Stomach (tissue), 9 donors: ENCODE results near the gene USP47. TPM values are rescaled to one million over a fixed set of nuclear protein-coding genes. Genes with fewer than 3 reads are reported as not detected.

Experiments
- DNase-seq, 2 donors: peaks; one replicate each; pipeline versions ENCODE4 v3.0.0 to v3.0.0-alpha.2; 2013 to 2019
- H3K27ac ChIP-seq, 5 donors: fragments of 200-600 bp in 4 of 5; sonication (generic) in 4 of 5; one replicate each; pipeline ENCODE4 v1.5.1; 2013 to 2019; ENCODE audit warnings: mild to moderate bottlenecking in 1 of 5, moderate library complexity in 1 of 5
- H3K27me3 ChIP-seq, 3 donors: fragments of 200-600 bp; sonication (generic); one replicate each; pipeline ENCODE4 v1.5.1; 2017 to 2019; ENCODE audit warnings: mixed run types in 1 of 3
- H3K36me3 ChIP-seq, 4 donors: fragments of 200-600 bp; sonication (generic); 1 replicate in 3 of 4; 2 replicates in 1 of 4; pipeline ENCODE4 v1.5.1; 2016 to 2019
- H3K4me1 ChIP-seq, 4 donors: fragments of 200-600 bp; sonication (generic); one replicate each; pipeline ENCODE4 v1.5.1; 2016 to 2019
- H3K4me3 ChIP-seq, 4 donors: fragments of 200-600 bp; sonication (generic) in 3 of 4; one replicate each; pipeline ENCODE4 v1.5.1; 2016 to 2019; ENCODE audit warnings: mild to moderate bottlenecking in 1 of 4
- H3K9me3 ChIP-seq, 4 donors: fragments of 200-600 bp; sonication (generic); one replicate each; pipeline ENCODE4 v1.5.1; 2016 to 2019
- CTCF ChIP-seq, 7 experiments: fragments of 450-650 bp in 4 of 7; fragments of 200-600 bp in 3 of 7; sonication (generic) in 3 of 7; IDR thresholded peaks; one replicate each; pipeline ENCODE4 v1.5.1; 2016 to 2019; ENCODE audit warnings: antibody characterized with exemption in 7 of 7, control low read depth in 2 of 7, mild to moderate bottlenecking in 1 of 7
- EP300 ChIP-seq: sonication (generic); formaldehyde crosslinking; IDR thresholded peaks from one replicate; pipeline ENCODE4 v1.6.1; 2017; ENCODE audit warnings: antibody characterized with exemption
- POLR2A ChIP-seq, 4 donors: fragments of 450-650 bp; IDR thresholded peaks; one replicate each; pipeline ENCODE4 v1.6.1; 2016; ENCODE audit warnings: antibody characterized with exemption in 4 of 4, control low read depth in 2 of 4, mild to moderate bottlenecking in 1 of 4, moderate library complexity in 1 of 4
- POLR2AphosphoS5 ChIP-seq, 3 donors: sonication (generic); formaldehyde crosslinking; IDR thresholded peaks; one replicate each; pipeline ENCODE4 v1.6.1; 2016; ENCODE audit warnings: antibody characterized with exemption in 3 of 3
- WGBS, 5 donors: extraction: QIAGEN DNeasy Blood & Tissue Kit in 3 of 5; methylation state at CpG; one replicate each; pipeline versions ENCODE4 v1.1.5 to v1.1.7; 2013 to 2018; 5-methylcytosine and 5-hydroxymethylcytosine counted together
- intact Hi-C: fragments of 100-400 bp; cut with DNase I; formaldehyde crosslinking; loops from one replicate; pipeline ENCODE4 v1.15.1; 2023; ENCODE audit warnings: low total_unique reads
- polyA plus RNA-seq, 3 donors: library from polyadenylated mRNA; stranded (reverse); fragments of 200-250 nt; gene quantifications; one replicate each; pipeline ENCODE4 v1.2.3, GENCODE V29; 2013
- total RNA-seq, 5 donors: library from RNA; depleted of rRNA; stranded (reverse); fragments of >200 nt; gene quantifications; one replicate each; pipeline versions ENCODE4 v1.1.0 to v1.2.3, GENCODE V29; 2014 to 2016
- donor health status: healthy with polysubstance abuse.
- donor health status: Bipolar disorder and iron deficiency.
- donor health status: healthy.

USP47 gene
- total and polyA plus RNA-seq, 8 donors = 14.6 to 200 (median 48.8) TPM

DNA sequence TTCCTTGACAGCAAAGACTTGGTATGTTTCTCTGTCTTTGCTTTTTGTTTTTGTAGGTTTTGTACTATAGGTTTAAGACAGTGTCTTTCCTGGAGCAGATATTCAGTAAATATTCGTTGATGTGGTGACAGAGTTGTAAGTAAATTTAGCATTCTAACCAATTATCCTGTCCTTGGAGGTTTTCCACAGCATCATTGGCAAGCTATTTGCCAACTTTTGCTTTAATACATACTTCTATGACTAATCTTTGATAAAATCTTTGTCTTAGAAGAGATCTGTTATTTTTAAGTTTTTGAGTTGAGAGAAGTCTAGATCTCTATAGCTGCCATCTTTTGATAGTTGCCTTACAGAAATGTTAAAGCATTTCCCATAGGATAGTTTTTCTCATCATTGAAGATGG lies 3.8 kb downstream of the USP47 start:
- H3K27ac ChIP-seq = peak overlapping the region in 4 of 5 donors; percentile 95 to 99 (median 98)
- H3K4me1 ChIP-seq = peaks cover 42 to 82% (median 72%) of the 10 kb centered on the region in 4 donors
- no peaks in the 10 kb centered on the region for H3K36me3 ChIP-seq
- 15 to 27% (median 21%) methylated on average over 1 of the region's 1 CpG for WGBS, 5 donors
- no peaks in the 10 kb centered on the region for H3K27me3 ChIP-seq
- no peak for DNase-seq
- peak overlapping the region in 1 of 4 donors; percentile 66 for H3K4me3 ChIP-seq
- intact Hi-C loops = no loop called here
- TF ChIP-seq EP300 (no peak), POLR2AphosphoS5 (IDR thresholded peaks at IDR 0.05) (no peak), POLR2A (IDR thresholded peaks at IDR 0.05) (no peak), CTCF (IDR thresholded peaks at IDR 0.05) (no peak)
- H3K9me3 ChIP-seq = no peaks in the 10 kb centered on the region

GRCh38 chr11:11847082-11847481 lies 5.3 kb downstream of the USP47 start:
- Histone ChIP-seq H3K27ac (peak overlapping the region in 1 of 5 donors; percentile 39), H3K9me3 (no peaks in the 10 kb centered on the region), H3K36me3 (no peaks in the 10 kb centered on the region), H3K4me3 (no peak overlapping the region), H3K4me1 (peaks cover 42 to 91% (median 82%) of the 10 kb centered on the region in 4 donors), H3K27me3 (no peaks in the 10 kb centered on the region)
- 64 to 78% (median 70%) methylated on average over 2 of the region's 2 CpGs for WGBS, 5 donors
- no peak for DNase-seq
- no peak for TF ChIP-seq CTCF (IDR thresholded peaks at IDR 0.05)
- no peak for TF ChIP-seq POLR2AphosphoS5 (IDR thresholded peaks at IDR 0.05)
- TF ChIP-seq EP300 = no peak
- no peak for TF ChIP-seq POLR2A (IDR thresholded peaks at IDR 0.05)
- intact Hi-C loops = no loop called here

- TF ChIP-seq POLR2AphosphoS5 (IDR thresholded peaks at IDR 0.05) (peak in 1 of 3 donors; percentile 27), CTCF (IDR thresholded peaks at IDR 0.05) (peak in 5 of 7 experiments; percentile 35 to 68 (median 41)), POLR2A (IDR thresholded peaks at IDR 0.05) (no peak), EP300 (no peak)
- Histone ChIP-seq H3K36me3 (no peaks in the 10 kb centered on the region), H3K27ac (peak overlapping the region in 1 of 5 donors; percentile 58), H3K4me3 (no peak overlapping the region), H3K9me3 (no peaks in the 10 kb centered on the region), H3K4me1 (peaks cover 39 to 97% (median 84%) of the 10 kb centered on the region in 4 donors), H3K27me3 (no peaks in the 10 kb centered on the region)
- intact Hi-C loops = no loop called here
- WGBS, 5 donors = 68 to 74% (median 71%) methylated on average over 7 of the region's 7 CpGs
- DNase-seq = peak; percentile 63 to 85
Measured at GRCh38 chr11:11848891-11849746, 7.3 kb downstream of the USP47 start.

DNA sequence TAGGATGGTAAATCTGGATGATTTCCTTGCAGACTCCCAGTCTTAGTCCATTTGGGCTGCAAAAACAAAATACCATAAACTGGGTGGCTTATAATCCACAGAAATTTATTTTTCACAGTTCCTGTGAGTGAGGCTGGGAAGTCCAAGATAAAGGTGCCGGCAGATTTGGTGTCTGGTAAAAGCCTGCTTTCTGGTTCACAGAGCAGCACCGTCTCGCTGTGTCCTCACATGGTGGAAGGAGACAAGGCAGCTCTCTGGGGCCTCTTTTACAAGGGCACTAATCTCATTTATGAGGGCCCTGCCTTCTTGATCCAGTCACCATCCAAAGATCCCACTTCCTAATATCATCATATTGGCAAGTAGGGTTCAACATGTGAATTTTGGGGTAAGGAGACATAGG lies 8.9 kb downstream of the USP47 start:
- peak overlapping the region in 1 of 5 donors; percentile 50 for H3K27ac ChIP-seq
- TF ChIP-seq CTCF (IDR thresholded peaks at IDR 0.05) (no peak), EP300 (no peak), POLR2AphosphoS5 (IDR thresholded peaks at IDR 0.05) (no peak), POLR2A (IDR thresholded peaks at IDR 0.05) (no peak)
- H3K4me1 ChIP-seq = peaks cover 24 to 90% (median 74%) of the 10 kb centered on the region in 4 donors
- no peaks in the 10 kb centered on the region for H3K27me3 ChIP-seq
- 91 to 98% (median 94%) methylated on average over 3 of the region's 3 CpGs for WGBS, 5 donors
- H3K36me3 ChIP-seq = no peaks in the 10 kb centered on the region
- H3K4me3 ChIP-seq = no peak overlapping the region
- H3K9me3 ChIP-seq = no peaks in the 10 kb centered on the region
- intact Hi-C loops = no loop called here
- no peak for DNase-seq
